ENCODE measurements around the gene PNPLA6. TPM values are rescaled to one million over a fixed set of nuclear protein-coding genes. Genes with fewer than 3 reads are reported as not detected.

PNPLA6 gene
- total and polyA plus RNA-seq, 2 of the 4 experiments (the other 2 are of a cell fraction): 17.9 to 52.7 TPM

- Histone ChIP-seq H2BK120ac (ENCODE audit: low read depth, low read length) (no peak overlapping the region), H2AK5ac (ENCODE audit: low read depth, low read length) (no peak overlapping the region), H3K79me1 (ENCODE audit: low read depth in 1 of 2, low read length in 2 of 2) (0 out of 4 replicates have a peak, but pooled peaks cover 0 to 3% of the 10 kb centered on the region in 2 experiments), H3K36me3 (ENCODE audit: control insufficient read depth, insufficient read depth, low read length) (peaks cover 38% of the 10 kb centered on the region), H3K4me1 (ENCODE audit: control insufficient read depth, insufficient read depth, low read length) (no peaks in the 10 kb centered on the region), H3K9me1 (ENCODE audit: insufficient read depth, low read length) (no peaks in the 10 kb centered on the region), H2BK20ac (ENCODE audit: low read depth, low read length) (no peak overlapping the region), H4K91ac (ENCODE audit: insufficient read depth, low read depth, low read length) (no peak overlapping the region), H4K20me1 (ENCODE audit: insufficient read depth, low read length) (no peaks in the 10 kb centered on the region), H3K4me3 (ENCODE audit: insufficient read depth, low read depth, low read length) (no peak overlapping the region), H3K9me3 (ENCODE audit: control insufficient read depth, insufficient read depth, low read length) (no peaks in the 10 kb centered on the region), H2BK15ac (ENCODE audit: low read depth, low read length) (no peak overlapping the region), H2AK9ac (replicated peaks; ENCODE audit: low read depth, low read length, poor library complexity) (no peak overlapping the region), H3K23ac (ENCODE audit: low read depth, low read length) (no peak overlapping the region), H3K9ac (ENCODE audit: low read depth, low read length) (no peak overlapping the region), H3K27me3 (ENCODE audit: control insufficient read depth, insufficient read depth, low read length) (no peaks in the 10 kb centered on the region), H3K14ac (replicated peaks; ENCODE audit: low read depth, low read length) (no peak overlapping the region), H3K18ac (ENCODE audit: low read depth, low read length) (no peak overlapping the region), H2AFZ (replicated peaks; ENCODE audit: low read length, poor library complexity) (no peak overlapping the region), H3K4ac (ENCODE audit: low read depth, low read length) (no peak overlapping the region), H3K56ac (ENCODE audit: extremely low read depth, insufficient read depth, low read length) (no peak overlapping the region), H2BK5ac (ENCODE audit: low read depth, low read length, poor library complexity, severe bottlenecking) (no peak overlapping the region), H4K8ac (ENCODE audit: low read depth in 2 of 2, low read length in 2 of 2) (no peak overlapping the region), H3K4me2 (ENCODE audit: low read depth, low read length) (no peak overlapping the region), H4K5ac (ENCODE audit: low read depth, low read length) (no peak overlapping the region), H3K27ac (ENCODE audit: insufficient read depth, low read length) (no peak overlapping the region)
- ATAC-seq (ENCODE audit: low read depth) (no peak), DNase-seq (no peak)
- dilution Hi-C loops (cut with HindIII; ENCODE audit: low sequenced_read_pairs, unreplicated experiment): no loop called here
- CTCF ChIA-PET: no interaction called here
- POLR2A ChIA-PET (ENCODE audit: unreplicated experiment): no interaction called here
- intact Hi-C loops (cut with micrococcal nuclease): no loop called here
- TF ChIP-seq RFX5 (IDR thresholded peaks at IDR 0.05; ENCODE audit: low read depth, low read length) (no peak), CTCF (conservative IDR thresholded peaks at IDR 0.05; ENCODE audit: low read depth, low read length) (no peak)
- in situ Hi-C loops (cut with MboI; ENCODE audit: low sequenced_read_pairs): no loop called here
- 100% methylated on average over 5 of the region's 24 CpGs; no CpG with 5 or more reads in 1 of the 2 experiments for WGBS, 2 experiments (ENCODE audit: extremely low coverage in 2 of 2, insufficient read length in 1 of 2)
- BruUV-seq (replicated peaks): no TSS peak
These were observed 7.2 kb downstream of the PNPLA6 start for GRCh38 chr19:7542556-7543348.
